Activated B cell treated with CpG ODN at 0.5 μM for 24 hours (primary cell): ENCODE data around the gene CHST13. TPM values are rescaled to one million over a fixed set of nuclear protein-coding genes. Genes with fewer than 3 reads are reported as not detected.

Experiments
- ATAC-seq: fragments of 200-7000 bp; cut with Tn5 transposase; one replicate; pipeline ENCODE4 v1.10.0; 2021; ENCODE audit warnings: low read depth, mild to moderate bottlenecking, moderate library complexity
- CTCF ChIA-PET: fragments of 350-600 bp; sonication (Branson Sonifier 250); formaldehyde crosslinking; loops from one replicate; lab custom pipeline; 2021; ENCODE audit warnings: antibody characterized with exemption; lab: Charles Lee
- POLR2A ChIA-PET: fragments of 350-600 bp; sonication (Branson Sonifier 250); formaldehyde crosslinking; loops from one replicate; lab custom pipeline; 2021; ENCODE audit warnings: antibody characterized with exemption; lab: Charles Lee
- DNase-seq: peaks from one replicate; pipeline ENCODE4 v3.0.0; 2022
- H3K27ac Mint-ChIP-seq: one replicate; pipeline ENCODE4 v1.8.0; 2020; ENCODE audit warnings: mixed read lengths
- H3K27me3 Mint-ChIP-seq: one replicate; pipeline ENCODE4 v1.8.0; 2021; ENCODE audit warnings: mixed read lengths
- H3K36me3 Mint-ChIP-seq: one replicate; pipeline ENCODE4 v1.8.0; 2021; ENCODE audit warnings: low read depth, mixed read lengths
- H3K4me1 Mint-ChIP-seq: one replicate; pipeline ENCODE4 v1.8.0; 2021; ENCODE audit warnings: mixed read lengths
- H3K4me3 Mint-ChIP-seq: one replicate; pipeline ENCODE4 v1.8.0; 2020; ENCODE audit warnings: mild to moderate bottlenecking, mixed read lengths
- H3K9me3 Mint-ChIP-seq: one replicate; pipeline ENCODE4 v1.8.0; 2020; ENCODE audit warnings: mixed read lengths
- intact Hi-C: fragments of 100-400 bp; cut with micrococcal nuclease; formaldehyde crosslinking; loops from one replicate; pipeline ENCODE4 v1.15.1; 2024
- total RNA-seq: library from RNA; stranded (reverse); gene quantifications from 2 replicates; pipeline ENCODE4 v1.2.3, GENCODE V29; 2022
- TF ChIP-seq, protein P1 (sequence below): fragments of 200-600 bp; IDR thresholded peaks from one replicate; pipeline ENCODE4 v1.8.0; 2022; ENCODE audit warnings: antibody characterized with exemption, mild to moderate bottlenecking

The CHST13 gene
- total RNA-seq, 1 donor from 2014 or later, result not detected

DNA sequence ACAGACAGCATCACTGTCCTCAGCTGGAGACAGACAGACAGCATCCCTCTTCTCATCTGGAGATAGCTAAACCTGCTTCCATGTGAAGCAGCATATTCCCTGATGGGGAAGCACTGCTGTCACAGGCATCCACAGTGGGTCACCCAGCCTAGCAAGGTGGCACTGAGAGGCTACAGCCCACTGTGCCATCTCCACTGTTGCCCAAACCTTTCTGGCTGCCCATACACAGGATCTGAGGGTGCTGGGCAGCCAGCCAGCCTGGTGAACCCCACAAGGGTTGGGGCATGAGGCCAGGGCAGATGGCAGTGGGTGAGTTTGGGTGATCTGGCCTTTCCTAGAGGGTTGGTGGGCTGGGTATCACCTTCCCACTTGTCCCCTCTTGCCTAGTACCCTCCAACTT lies 11.7 kb downstream of the CHST13 start:
- H3K9me3 Mint-ChIP-seq, result no peaks in the 10 kb centered on the region
- ATAC-seq (no peak), DNase-seq (no peak)
- H3K4me1 Mint-ChIP-seq, result no peaks in the 10 kb centered on the region
- no peak overlapping the region for H3K4me3 Mint-ChIP-seq
- no peaks in the 10 kb centered on the region for H3K36me3 Mint-ChIP-seq
- ChIA-PET POLR2A (no interaction called here), CTCF (no interaction called here)
- TF ChIP-seq, protein P1, sequence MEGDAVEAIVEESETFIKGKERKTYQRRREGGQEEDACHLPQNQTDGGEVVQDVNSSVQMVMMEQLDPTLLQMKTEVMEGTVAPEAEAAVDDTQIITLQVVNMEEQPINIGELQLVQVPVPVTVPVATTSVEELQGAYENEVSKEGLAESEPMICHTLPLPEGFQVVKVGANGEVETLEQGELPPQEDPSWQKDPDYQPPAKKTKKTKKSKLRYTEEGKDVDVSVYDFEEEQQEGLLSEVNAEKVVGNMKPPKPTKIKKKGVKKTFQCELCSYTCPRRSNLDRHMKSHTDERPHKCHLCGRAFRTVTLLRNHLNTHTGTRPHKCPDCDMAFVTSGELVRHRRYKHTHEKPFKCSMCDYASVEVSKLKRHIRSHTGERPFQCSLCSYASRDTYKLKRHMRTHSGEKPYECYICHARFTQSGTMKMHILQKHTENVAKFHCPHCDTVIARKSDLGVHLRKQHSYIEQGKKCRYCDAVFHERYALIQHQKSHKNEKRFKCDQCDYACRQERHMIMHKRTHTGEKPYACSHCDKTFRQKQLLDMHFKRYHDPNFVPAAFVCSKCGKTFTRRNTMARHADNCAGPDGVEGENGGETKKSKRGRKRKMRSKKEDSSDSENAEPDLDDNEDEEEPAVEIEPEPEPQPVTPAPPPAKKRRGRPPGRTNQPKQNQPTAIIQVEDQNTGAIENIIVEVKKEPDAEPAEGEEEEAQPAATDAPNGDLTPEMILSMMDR, result no peak
- H3K27ac Mint-ChIP-seq, result no peak overlapping the region
- intact Hi-C loops, result no loop called here
- no peaks in the 10 kb centered on the region for H3K27me3 Mint-ChIP-seq

DNA sequence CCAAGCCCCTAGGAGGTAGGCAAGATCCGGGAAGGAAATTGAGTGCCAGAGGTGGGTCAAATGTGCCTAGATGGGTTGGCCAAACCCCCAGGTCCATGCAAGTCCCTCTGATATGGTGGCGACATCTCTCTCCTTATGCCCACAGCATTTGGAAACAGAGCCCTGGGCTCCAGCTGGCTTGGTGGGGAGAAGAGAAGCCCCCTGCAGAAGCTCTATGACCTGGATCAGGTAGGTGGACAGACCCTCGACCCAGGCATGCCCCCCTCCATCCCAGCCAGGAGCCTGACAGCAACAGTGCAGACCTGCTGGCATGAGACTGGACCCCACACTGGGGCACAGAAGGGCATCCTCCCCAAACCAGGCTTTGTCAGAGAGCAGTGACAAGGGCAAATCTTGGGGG lies 12.2 kb downstream of the CHST13 start:
- H3K36me3 Mint-ChIP-seq, result no peaks in the 10 kb centered on the region
- ATAC-seq, result no peak
- intact Hi-C loops, result no loop called here
- H3K4me1 Mint-ChIP-seq, result no peaks in the 10 kb centered on the region
- CTCF ChIA-PET, result no interaction called here
- no peak overlapping the region for H3K4me3 Mint-ChIP-seq
- no peaks in the 10 kb centered on the region for H3K9me3 Mint-ChIP-seq
- POLR2A ChIA-PET, result no interaction called here
- DNase-seq, result no peak
- no peak overlapping the region for H3K27ac Mint-ChIP-seq
- no peaks in the 10 kb centered on the region for H3K27me3 Mint-ChIP-seq
- TF ChIP-seq, protein P1, result no peak

DNA sequence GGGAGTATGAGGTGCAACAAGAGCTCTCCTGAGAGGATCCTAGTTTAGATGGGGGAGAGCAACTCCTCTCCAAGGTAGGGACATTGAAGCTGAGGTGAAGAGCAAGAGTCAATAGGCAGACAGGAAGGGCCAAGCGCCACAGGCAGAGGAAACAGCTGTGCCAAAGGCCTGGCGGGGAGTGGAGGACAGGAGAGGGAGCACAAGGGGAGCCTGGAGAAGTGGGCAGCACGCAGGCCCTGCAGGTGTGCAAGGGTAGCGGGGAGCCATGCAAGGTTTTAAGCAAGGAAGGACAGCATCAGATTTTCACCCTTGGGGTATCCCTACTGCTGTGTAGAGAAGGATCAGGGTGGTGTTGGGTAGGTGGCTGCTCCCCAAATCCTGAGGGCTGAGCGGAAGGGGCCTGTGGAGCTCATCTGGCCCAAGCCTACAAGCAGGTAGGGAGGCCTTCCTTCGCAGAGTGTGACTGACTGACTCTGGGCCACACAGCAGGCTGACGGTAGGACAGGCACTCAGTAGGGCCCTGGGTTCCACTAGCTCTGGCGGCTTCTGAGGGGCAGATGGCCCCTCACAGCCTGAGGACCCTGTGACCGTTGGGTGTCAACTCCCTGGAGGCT lies 13.3 kb downstream of the CHST13 start:
- Mint-ChIP-seq H3K9me3 (no peaks in the 10 kb centered on the region), H3K4me1 (no peaks in the 10 kb centered on the region), H3K36me3 (no peaks in the 10 kb centered on the region), H3K27ac (no peak overlapping the region), H3K27me3 (no peaks in the 10 kb centered on the region), H3K4me3 (no peak overlapping the region)
- CTCF ChIA-PET, result no interaction called here
- DNase-seq (peak; percentile 4), ATAC-seq (no peak)
- TF ChIP-seq, protein P1, result no peak
- intact Hi-C loops, result no loop called here
- POLR2A ChIA-PET, result no interaction called here

DNA sequence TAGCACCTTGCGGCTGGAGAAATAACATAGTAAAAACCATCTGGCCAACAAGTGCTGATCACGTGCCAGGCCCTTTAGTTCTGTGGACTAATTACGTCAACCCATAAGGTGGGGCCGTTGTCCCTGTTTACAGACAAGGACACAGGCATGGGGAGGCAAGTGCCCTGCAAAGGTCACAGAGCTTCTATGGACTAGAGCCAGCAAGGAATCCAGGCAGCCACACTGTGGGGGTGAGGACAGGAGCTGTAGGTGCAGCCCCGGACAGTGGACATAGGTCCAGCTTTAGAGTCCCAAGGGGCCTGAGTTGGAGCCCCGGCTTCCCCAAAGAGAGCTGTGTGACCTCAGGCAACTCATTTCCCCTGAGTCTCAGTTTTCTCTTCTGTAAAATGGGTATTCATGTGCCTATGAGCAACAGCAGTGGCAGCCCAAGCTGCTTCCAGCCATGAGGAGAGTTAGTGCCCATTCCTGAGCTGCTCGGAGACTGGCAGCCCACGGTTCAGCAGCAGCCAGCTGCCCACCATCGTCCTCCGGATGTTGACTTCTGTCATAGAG lies 13.9 kb downstream of the CHST13 start:
- TF ChIP-seq, protein P1, result no peak
- DNase-seq (peak; percentile 1), ATAC-seq (no peak)
- ChIA-PET POLR2A (no interaction called here), CTCF (no interaction called here)
- H3K9me3 Mint-ChIP-seq, result no peaks in the 10 kb centered on the region
- no peaks in the 10 kb centered on the region for H3K27me3 Mint-ChIP-seq
- no peak overlapping the region for H3K27ac Mint-ChIP-seq
- H3K36me3 Mint-ChIP-seq, result no peaks in the 10 kb centered on the region
- no peaks in the 10 kb centered on the region for H3K4me1 Mint-ChIP-seq
- intact Hi-C loops, result no loop called here
- no peak overlapping the region for H3K4me3 Mint-ChIP-seq

DNA sequence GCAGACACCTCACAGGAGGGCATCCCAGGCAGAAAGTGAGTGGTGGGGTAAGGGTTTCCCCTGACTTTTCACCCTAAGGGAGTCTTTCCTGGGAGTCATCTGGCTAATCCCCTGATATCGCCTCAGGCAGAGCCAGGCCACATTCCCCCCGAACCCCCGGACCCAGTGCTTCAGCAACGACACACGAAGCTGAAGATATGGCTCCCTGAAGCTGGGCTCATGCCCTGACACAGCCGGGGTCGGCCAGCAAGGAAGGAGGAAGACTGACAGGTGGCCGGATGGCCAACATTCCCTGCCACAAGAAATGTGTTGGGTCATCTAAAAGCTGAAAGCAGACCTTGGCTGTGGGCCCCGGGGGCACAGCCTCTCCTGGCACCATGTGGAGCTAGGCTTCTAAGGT lies 14.4 kb downstream of the CHST13 start:
- H3K27me3 Mint-ChIP-seq, result no peaks in the 10 kb centered on the region
- H3K4me3 Mint-ChIP-seq, result no peak overlapping the region
- intact Hi-C loops, result no loop called here
- CTCF ChIA-PET, result no interaction called here
- TF ChIP-seq, protein P1, result no peak
- H3K36me3 Mint-ChIP-seq, result no peaks in the 10 kb centered on the region
- H3K9me3 Mint-ChIP-seq, result no peaks in the 10 kb centered on the region
- H3K27ac Mint-ChIP-seq, result no peak overlapping the region
- H3K4me1 Mint-ChIP-seq, result no peaks in the 10 kb centered on the region
- ATAC-seq, result no peak
- POLR2A ChIA-PET, result no interaction called here
- peak; percentile 7 for DNase-seq
